A549 (cell line): ENCODE data around the gene MLPH. TPM values are rescaled to one million over a fixed set of nuclear protein-coding genes. Genes with fewer than 3 reads are reported as not detected.

Experiments used
- ATAC-seq, 2 experiments: fragments of 200-7000 bp in 1 of 2; fragments of >200 bp in 1 of 2; cut with Nextera tagmentation in 1 of 2; cut with Tn5 transposase in 1 of 2; 3 replicates each; pipeline versions ENCODE4 v1.8.0 to v1.9.1; 2018 to 2020; ENCODE audit warnings: mild to moderate bottlenecking in 1 of 2, moderate library complexity in 1 of 2
- CTCF ChIA-PET: fragments of 300-600 bp; sonication (Branson Sonifier 250); formaldehyde crosslinking; extraction: SDS; loops from one replicate; lab custom pipeline; 2021; ENCODE audit warnings: antibody characterized with exemption, inconsistent platforms; lab: Yijun Ruan, JAX
- POLR2A ChIA-PET: fragments of 350-600 bp; formaldehyde crosslinking; extraction: SDS; loops from one replicate; lab custom pipeline; 2021; ENCODE audit warnings: antibody characterized with exemption, inconsistent platforms; lab: Yijun Ruan, JAX
- DNase-seq, 2 experiments: peaks; one replicate each; pipeline versions ENCODE4 v3.0.0 to v3.0.0-alpha.2; 2011 to 2016; ENCODE audit warnings: low read depth in 1 of 2, low spot score in 1 of 2
- FAIRE-seq: peaks from 2 replicates; lab custom pipeline; 2011; peaks lifted over from hg19 to GRCh38; lab: Jason Lieb, UNC
- H3K27ac ChIP-seq, 2 experiments: fragments of >200 bp; sonication (Bioruptor Twin); formaldehyde crosslinking; 3 replicates each; pipeline ENCODE4 v1.5.1; 2016 to 2017
- H3K4me1 ChIP-seq: fragments of >200 bp; sonication (Bioruptor Twin); formaldehyde crosslinking; 3 replicates; pipeline ENCODE4 v1.6.1; 2016
- H3K4me2 ChIP-seq: fragments of >200 bp; sonication (Bioruptor Twin); formaldehyde crosslinking; 3 replicates; pipeline ENCODE4 v1.6.1; 2016
- H3K4me3 ChIP-seq: fragments of >200 bp; sonication (Bioruptor Twin); formaldehyde crosslinking; 3 replicates; pipeline ENCODE4 v1.5.1; 2016
- H3K9me3 ChIP-seq: fragments of >200 bp; sonication (Bioruptor Twin); formaldehyde crosslinking; 3 replicates; pipeline ENCODE4 v1.6.1; 2016
- CEBPB ChIP-seq, 2 experiments: fragments of >200 bp in 1 of 2; sonication (Bioruptor Twin) in 1 of 2; formaldehyde crosslinking in 1 of 2; IDR thresholded peaks; 2 replicates each; pipeline ENCODE4 v1.6.1; 2012 to 2016
- CHD2 ChIP-seq: fragments of 150-350 bp; IDR thresholded peaks from 2 replicates; pipeline ENCODE4 v1.6.1; 2014; ENCODE audit warnings: low read length; ENCODE audit not compliant: partially characterized antibody
- CTCF ChIP-seq: fragments of >200 bp; sonication (Bioruptor Twin); formaldehyde crosslinking; IDR thresholded peaks from 3 replicates; pipeline ENCODE4 v1.5.1; 2016
- FOSB ChIP-seq: fragments of 250-450 bp; sonication (Bioruptor Pico); IDR thresholded peaks from 2 replicates; pipeline ENCODE4 v1.5.0; 2020; ENCODE audit warnings: mild to moderate bottlenecking, moderate library complexity
- FOSL2 ChIP-seq, 2 experiments: fragments of 450-650 bp in 1 of 2; fragments of >200 bp in 1 of 2; sonication (Bioruptor Twin) in 1 of 2; formaldehyde crosslinking; IDR thresholded peaks; 2 replicates each; pipeline versions ENCODE4 v1.5.0 to v1.6.1; 2016 to 2020; ENCODE audit warnings: mild to moderate bottlenecking in 1 of 2, moderate library complexity in 1 of 2
- FOXS1 ChIP-seq: fragments of 250-450 bp; sonication (Bioruptor Pico); IDR thresholded peaks from 2 replicates; pipeline ENCODE4 v1.5.0; 2020; ENCODE audit warnings: mild to moderate bottlenecking, moderate library complexity
- HDAC2 ChIP-seq: fragments of 200-600 bp; sonication (generic); IDR thresholded peaks from 2 replicates; pipeline ENCODE4 v1.6.1; 2016
- HEYL ChIP-seq: fragments of 250-450 bp; sonication (Bioruptor Pico); IDR thresholded peaks from 2 replicates; pipeline ENCODE4 v1.8.0; 2021; ENCODE audit warnings: mild to moderate bottlenecking, moderate library complexity
- HOXB5 ChIP-seq: fragments of 250-450 bp; sonication (Bioruptor Pico); IDR thresholded peaks from 2 replicates; pipeline ENCODE4 v1.5.0; 2020; ENCODE audit warnings: mild to moderate bottlenecking, moderate library complexity
- JUNB ChIP-seq: fragments of >200 bp; sonication (Bioruptor Twin); formaldehyde crosslinking; IDR thresholded peaks from 2 replicates; pipeline ENCODE4 v1.6.1; 2016
- KDM5A ChIP-seq: fragments of 200-600 bp; sonication (generic); IDR thresholded peaks from 2 replicates; pipeline ENCODE4 v1.6.1; 2016; ENCODE audit warnings: antibody characterized with exemption, mild to moderate bottlenecking
- MAX ChIP-seq: IDR thresholded peaks from 2 replicates; pipeline ENCODE4 v1.6.1; 2012
- MAZ ChIP-seq: fragments of 150-350 bp; IDR thresholded peaks from 2 replicates; pipeline ENCODE4 v1.6.1; 2014; ENCODE audit warnings: antibody characterized with exemption, low read depth, low read length, borderline replicate concordance
- NPAS2 ChIP-seq: fragments of 250-450 bp; sonication (Bioruptor Pico); IDR thresholded peaks from 2 replicates; pipeline ENCODE4 v1.8.0; 2022; ENCODE audit warnings: mild to moderate bottlenecking, moderate library complexity, borderline replicate concordance
- NR3C1 ChIP-seq: fragments of >200 bp; sonication (Bioruptor Twin); formaldehyde crosslinking; IDR thresholded peaks from 3 replicates; pipeline ENCODE4 v1.6.1; 2017
- POLR2AphosphoS2 ChIP-seq: conservative IDR thresholded peaks from 2 replicates; pipeline ENCODE4 v1.6.1; 2012; ENCODE audit warnings: low read length, improper control_type of control experiment, inconsistent platforms
- RAD21 ChIP-seq, 2 experiments: fragments of >200 bp in 1 of 2; sonication (Bioruptor Twin) in 1 of 2; formaldehyde crosslinking in 1 of 2; IDR thresholded peaks in 1 of 2; conservative IDR thresholded peaks in 1 of 2; 2 replicates in 1 of 2; 3 replicates in 1 of 2; pipeline ENCODE4 v1.6.1; 2012 to 2018; ENCODE audit warnings: inconsistent platforms in 1 of 2
- RARB ChIP-seq: fragments of 250-450 bp; sonication (Bioruptor Pico); IDR thresholded peaks from 2 replicates; pipeline ENCODE4 v1.8.0; 2021; ENCODE audit warnings: mild to moderate bottlenecking, moderate library complexity
- REST ChIP-seq: fragments of 200-600 bp; sonication (generic); IDR thresholded peaks from 2 replicates; pipeline ENCODE4 v1.6.1; 2016; ENCODE audit warnings: antibody characterized with exemption, mild to moderate bottlenecking, moderate library complexity
- RFX5 ChIP-seq: fragments of 450-650 bp; IDR thresholded peaks from 2 replicates; pipeline ENCODE4 v1.7.1; 2014; ENCODE audit warnings: antibody characterized with exemption, mild to moderate bottlenecking, moderate library complexity
- RNF2 ChIP-seq: fragments of 200-600 bp; sonication (generic); IDR thresholded peaks from 2 replicates; pipeline ENCODE4 v1.6.1; 2016; ENCODE audit warnings: low read depth, mild to moderate bottlenecking, antibody characterized with exemption, moderate library complexity, borderline replicate concordance
- SMC3 ChIP-seq: fragments of >200 bp; sonication (Bioruptor Twin); formaldehyde crosslinking; IDR thresholded peaks from 3 replicates; pipeline ENCODE4 v1.6.1; 2018; ENCODE audit warnings: inconsistent platforms
- USF2 ChIP-seq: fragments of 450-650 bp; IDR thresholded peaks from 2 replicates; pipeline ENCODE4 v1.6.1; 2014; ENCODE audit warnings: antibody characterized with exemption
- ZFP36 ChIP-seq: fragments of 450-650 bp; IDR thresholded peaks from 2 replicates; pipeline ENCODE4 v1.6.1; 2014; ENCODE audit warnings: borderline replicate concordance; ENCODE audit not compliant: partially characterized antibody
- ZNF302 ChIP-seq: fragments of 250-450 bp; sonication (Bioruptor Pico); IDR thresholded peaks from 2 replicates; pipeline ENCODE4 v1.9.0; 2021; ENCODE audit warnings: inconsistent platforms, mild to moderate bottlenecking, moderate library complexity
- WGBS: methylation state at CpG from one replicate; pipeline ENCODE4 v1.1.6; 2017; ENCODE audit errors: missing lambda C conversion rate; 5-methylcytosine and 5-hydroxymethylcytosine counted together
- polyA plus RNA-seq, 4 experiments: library from polyadenylated mRNA; depleted of rRNA in 3 of 4; stranded (reverse); fragments of >200 nt; fragmentation: RNase III in 1 of 4; extraction: RNeasy Plus Mini Kit Qiagen cat#74134 plus additional on column Dnase treatment in 1 of 4; gene quantifications; 2 replicates in 3 of 4; 3 replicates in 1 of 4; pipeline ENCODE4 v1.2.3, GENCODE V29; 2011 to 2017

Gene MLPH
- polyA plus RNA-seq, 2 of the 4 experiments (the other 2 are of a cell fraction), result 218 to 350 TPM

GRCh38 chr2:237564526-237565131 is 77.6 kb downstream of the MLPH start:
- Histone ChIP-seq H3K4me3 (no peak overlapping the region), H3K4me1 (no peaks in the 10 kb centered on the region), H3K9me3 (no peaks in the 10 kb centered on the region)
- WGBS, result 55% methylated on average over 14 of the region's 14 CpGs
- no peak for DNase-seq
- TF ChIP-seq CHD2, result no peak
- TF ChIP-seq FOSL2 (IDR thresholded peaks at IDR 0.05), result no peak
- TF ChIP-seq FOSL2 (CRISPR knock-in tag; IDR thresholded peaks at IDR 0.05), result no peak
- no peak for TF ChIP-seq RARB (CRISPR knock-in tag)
- no peak for TF ChIP-seq REST
- no peak for TF ChIP-seq KDM5A
- TF ChIP-seq JUNB, result no peak
- no peak for TF ChIP-seq NR3C1
- TF ChIP-seq, all 56 proteins: peak for 0
- no peak for FAIRE-seq
- CTCF ChIA-PET, result no interaction called here
- Histone ChIP-seq H3K4me2 (no peak overlapping the region), H3K27ac (no peak overlapping the region)
- peak; percentile 6 to 14; a peak in 3 of 6 replicates for ATAC-seq
- POLR2A ChIA-PET, result no interaction called here

GRCh38 chr2:237565974-237566373 is 78.9 kb downstream of the MLPH start:
- no peak for TF ChIP-seq HDAC2
- TF ChIP-seq CEBPB (IDR thresholded peaks at IDR 0.05), result no peak
- TF ChIP-seq ZFP36, result no peak
- no peak for TF ChIP-seq RARB (CRISPR knock-in tag)
- no peak for TF ChIP-seq FOSB
- ATAC-seq (no peak), FAIRE-seq (no peak), DNase-seq (no peak)
- Histone ChIP-seq H3K4me1 (no peaks in the 10 kb centered on the region), H3K4me2 (no peak overlapping the region), H3K9me3 (no peaks in the 10 kb centered on the region), H3K27ac (no peak overlapping the region), H3K4me3 (no peak overlapping the region)
- CTCF ChIA-PET, result interaction anchor here (1.0 kb wide), 2 partner anchors 9 to 401 kb away, joined by 3 to 5 read pairs; no protein-coding TSS in a partner anchor
- 97% methylated on average over 1 of the region's 1 CpG for WGBS
- POLR2A ChIA-PET, result interaction anchor here (0.5 kb wide), 1 partner anchor 433 kb away, joined by 3 read pairs; no protein-coding TSS in a partner anchor

- ATAC-seq (peak in 1 of 2 experiments; percentile 6; a peak in 1 of 6 replicates), FAIRE-seq (no peak), DNase-seq (no peak)
- H3K9me3 ChIP-seq, result no peaks in the 10 kb centered on the region
- H3K4me3 ChIP-seq, result no peak within 1 kb of the TSS
- CTCF ChIA-PET, result interaction anchor here (0.6 to 2.2 kb wide), 6 partner anchors 9 to 401 kb away, joined by 3 to 13 read pairs (median 4); no protein-coding TSS in a partner anchor
- no peak within 1 kb of the TSS for H3K27ac ChIP-seq
- POLR2A ChIA-PET, result interaction anchor here (0.5 kb wide), 1 partner anchor 433 kb away, joined by 3 read pairs; no protein-coding TSS in a partner anchor
- TF ChIP-seq JUNB (no peak), ZFP36 (no peak), RAD21 (conservative IDR thresholded peaks at IDR 0.05 in 1 of 2, IDR thresholded peaks at IDR 0.05 in 1 of 2) (no peak), NPAS2 (CRISPR knock-in tag) (no peak), CTCF (no peak), HOXB5 (CRISPR knock-in tag) (no peak), MAX (no peak), POLR2AphosphoS2 (no peak), FOXS1 (CRISPR knock-in tag) (no peak), HDAC2 (no peak), RFX5 (no peak), HEYL (CRISPR knock-in tag) (no peak), NR3C1 (no peak), ZNF302 (CRISPR knock-in tag) (no peak), RNF2 (no peak), SMC3 (no peak), MAZ (no peak), USF2 (no peak)
- no peak within 1 kb of the TSS for H3K4me2 ChIP-seq
- H3K4me1 ChIP-seq, result peaks cover 1% of the 10 kb centered on the region; the same call in 1 of the 3 replicates
- 78% methylated on average over 22 of the region's 32 CpGs for WGBS
These were observed 79.6 kb downstream of the MLPH start, which contains the start of gene PRLH for GRCh38 chr2:237566401-237567235. TSS of gene PRLH (plus strand) at chr2:237566574. CDS start at chr2:237566574, 0 bp downstream.
